GM18868 (cell line): Measurements from ENCODE around the gene SBNO2.

Source experiments
- ATAC-seq: cut with Tn5 transposase; IDR thresholded peaks from one replicate; pipeline ENCODE4 v1.9.1; 2021; ENCODE audit warnings: mild to moderate bottlenecking, moderate library complexity; ENCODE audit not compliant: unreplicated experiment

The SBNO2 gene

DNA sequence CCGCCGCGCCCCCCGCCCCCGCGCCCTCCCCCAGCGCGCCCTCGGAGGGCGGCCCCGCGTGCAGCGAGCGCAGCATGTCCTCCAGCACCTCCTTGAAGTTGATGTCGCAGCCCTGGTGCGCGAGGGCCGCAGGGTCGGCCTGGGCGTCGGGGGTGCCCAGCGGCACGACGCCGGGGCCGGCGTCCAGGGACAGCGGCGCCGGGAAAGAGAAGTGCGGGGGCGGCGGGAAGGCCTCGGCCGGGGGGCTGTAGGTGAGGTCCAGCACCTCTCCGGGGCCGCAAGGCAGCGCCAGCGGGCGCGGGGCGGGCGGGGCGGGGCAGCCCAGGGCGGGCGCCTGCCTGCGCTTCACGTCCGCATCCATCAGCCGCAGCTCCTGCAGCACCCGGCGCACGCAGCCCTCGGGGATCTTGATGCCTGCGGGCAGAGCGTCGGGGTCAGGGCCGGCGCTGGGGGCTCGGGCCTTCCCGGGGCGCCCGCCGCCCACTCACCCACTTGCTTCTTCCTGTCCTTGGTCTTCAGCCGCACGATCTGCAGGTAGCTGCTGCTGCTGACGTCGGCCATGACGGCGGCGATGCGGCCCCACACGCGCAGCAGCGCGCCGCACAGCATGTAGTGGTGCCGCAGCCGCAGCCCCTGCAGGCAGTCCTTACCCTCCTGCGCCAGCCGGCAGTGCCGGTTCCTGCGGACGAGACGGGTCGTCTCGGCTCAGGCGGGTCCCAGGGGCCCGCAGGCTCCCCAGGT is 65.6 kb downstream of the SBNO2 start:
- ATAC-seq = no peak

DNA sequence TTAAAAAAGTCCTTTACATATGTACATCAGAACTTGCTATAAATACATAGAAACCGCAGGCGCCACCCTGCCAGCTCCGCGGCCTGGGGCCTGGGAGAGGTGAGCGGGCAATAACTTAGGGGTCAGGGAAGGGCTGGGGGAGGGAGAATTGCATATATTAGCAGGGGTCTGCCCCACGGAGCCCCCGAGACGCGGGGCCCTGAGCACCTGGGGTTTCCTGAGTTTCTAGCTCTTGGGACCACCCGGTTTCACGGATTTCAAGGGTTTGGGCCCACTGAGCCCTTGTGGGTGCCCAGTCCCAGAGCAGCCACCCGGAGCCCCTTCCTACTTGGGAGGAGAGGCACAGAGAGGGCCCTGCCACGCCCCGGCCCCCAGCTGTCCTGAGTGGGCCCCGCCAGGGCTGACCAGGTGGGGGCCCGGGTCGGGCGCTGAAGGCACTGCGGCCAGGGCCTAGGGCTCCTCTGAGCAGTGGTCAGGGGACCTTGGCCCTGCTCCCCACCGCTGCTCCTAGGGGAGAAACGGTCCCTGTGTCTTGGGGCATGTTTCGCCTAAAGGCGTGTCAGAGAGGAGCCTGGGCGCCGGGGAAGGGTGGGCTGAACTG is 66.3 kb downstream of the SBNO2 start:
- no peak for ATAC-seq

DNA sequence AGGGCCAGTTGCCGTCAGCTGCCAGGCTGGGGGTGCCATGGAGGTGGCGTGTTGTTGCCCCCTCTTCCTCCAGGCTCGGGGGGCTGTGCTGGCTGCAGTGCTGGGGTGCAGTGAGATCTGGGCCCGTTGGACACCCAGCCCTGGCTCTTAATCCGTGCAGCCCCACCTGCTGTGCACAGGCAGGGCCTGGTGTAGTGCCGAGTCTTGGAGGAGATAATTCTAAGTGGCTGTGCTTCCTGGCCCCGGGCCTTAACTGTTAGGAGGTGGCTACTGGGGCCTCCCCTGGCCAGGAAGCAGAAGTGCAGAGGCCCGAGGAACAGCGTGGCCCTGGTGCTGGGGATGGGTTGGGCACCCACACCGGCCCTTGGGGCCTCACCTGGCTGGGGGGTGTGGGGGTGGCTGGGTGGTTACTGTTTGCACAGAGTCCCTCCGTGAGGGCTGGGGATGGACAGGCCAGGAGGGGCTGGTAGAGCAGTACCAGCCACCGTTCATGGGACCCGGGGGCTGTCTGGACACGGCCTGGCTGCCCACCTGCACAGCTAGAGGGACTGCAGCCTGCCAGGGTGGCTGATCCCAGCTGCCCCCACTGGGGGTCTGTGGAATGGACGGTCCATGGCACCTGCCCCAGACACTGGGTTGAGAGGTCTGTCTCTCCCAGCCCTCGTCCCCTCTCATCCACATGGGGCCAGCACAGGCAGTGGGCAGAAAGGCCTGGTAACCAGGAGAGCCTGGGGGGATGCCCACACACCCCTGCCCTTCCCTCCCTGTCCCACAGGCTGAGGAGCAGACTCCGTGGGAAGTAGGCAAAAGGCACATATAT is 67.0 kb downstream of the SBNO2 start:
- ATAC-seq = no peak

GRCh38 chr19:1105873-1106840 is 67.9 kb downstream of the SBNO2 start:
- ATAC-seq = no peak

GRCh38 chr19:1105008-1105872 is 68.8 kb downstream of the SBNO2 start:
- no peak for ATAC-seq

GRCh38 chr19:1104311-1105007 is 69.6 kb downstream of the SBNO2 start:
- ATAC-seq = peak; percentile 29

DNA sequence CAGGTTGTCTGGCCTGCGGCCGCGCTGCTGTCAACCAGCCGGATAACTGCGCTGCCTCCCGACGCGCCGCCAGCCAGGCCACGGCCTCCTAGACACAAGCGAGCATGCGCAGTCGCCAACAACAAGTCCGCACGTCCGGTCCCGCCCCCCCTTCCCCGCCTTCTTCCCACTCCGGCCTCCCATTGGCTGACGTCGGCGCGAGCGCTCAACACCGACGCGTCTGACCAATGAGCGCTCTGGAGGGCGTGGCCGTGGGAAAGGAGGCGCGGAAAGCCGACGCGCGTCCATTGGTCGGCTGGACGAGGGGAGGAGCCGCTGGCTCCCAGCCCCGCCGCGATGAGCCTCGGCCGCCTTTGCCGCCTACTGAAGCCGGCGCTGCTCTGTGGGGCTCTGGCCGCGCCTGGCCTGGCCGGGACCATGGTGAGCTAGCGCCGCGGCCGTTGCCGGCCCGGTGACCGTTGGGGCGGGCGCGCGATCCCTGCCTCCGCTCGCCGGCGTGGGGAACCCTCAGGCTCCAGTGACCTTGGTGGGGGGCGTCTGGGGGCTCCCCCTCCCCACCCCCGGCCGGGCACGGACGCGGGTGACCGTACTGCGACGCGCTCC is 70.3 kb downstream of the SBNO2 start, which contains the start of gene GPX4:
GPX4 (plus strand) TSS at position 287 of the 603 bp plus-strand sequence; CDS start at position 337, 50 bp downstream.
- ATAC-seq = peak; percentile 71

DNA sequence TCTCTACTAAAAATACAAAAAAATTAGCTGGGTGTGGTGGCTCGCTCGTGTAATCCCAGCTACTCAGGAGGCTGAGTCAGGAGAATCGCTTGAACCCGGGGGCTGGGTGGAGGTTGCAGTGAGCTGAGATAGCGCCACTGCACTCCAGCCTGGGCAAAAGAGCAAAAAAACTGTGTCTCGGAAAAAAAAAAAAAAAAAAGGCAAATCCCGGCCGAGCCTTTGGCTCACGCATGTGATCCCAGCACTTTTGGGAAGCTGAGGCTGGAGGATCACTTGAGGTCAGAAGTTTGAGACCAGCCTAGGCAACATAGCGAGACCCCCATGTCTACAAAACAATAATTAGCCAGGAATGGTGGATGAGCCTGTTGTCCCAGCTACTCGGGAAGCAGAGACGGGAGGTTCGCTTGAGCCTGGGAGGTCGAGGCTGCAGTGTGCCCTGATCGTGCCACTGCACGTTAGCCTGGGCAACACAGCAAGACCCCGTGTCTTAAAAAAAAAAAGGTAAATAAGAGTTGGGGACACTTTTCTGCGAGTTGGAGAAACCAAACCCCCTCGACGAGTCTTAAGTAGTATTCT is 70.8 kb downstream of the SBNO2 start:
- ATAC-seq = no peak

- ATAC-seq = no peak
Observed at GRCh38 chr19:1102407-1103131, 71.5 kb downstream of the SBNO2 start.

GRCh38 chr19:1101337-1101698 is 72.8 kb downstream of the SBNO2 start:
- ATAC-seq = no peak

DNA sequence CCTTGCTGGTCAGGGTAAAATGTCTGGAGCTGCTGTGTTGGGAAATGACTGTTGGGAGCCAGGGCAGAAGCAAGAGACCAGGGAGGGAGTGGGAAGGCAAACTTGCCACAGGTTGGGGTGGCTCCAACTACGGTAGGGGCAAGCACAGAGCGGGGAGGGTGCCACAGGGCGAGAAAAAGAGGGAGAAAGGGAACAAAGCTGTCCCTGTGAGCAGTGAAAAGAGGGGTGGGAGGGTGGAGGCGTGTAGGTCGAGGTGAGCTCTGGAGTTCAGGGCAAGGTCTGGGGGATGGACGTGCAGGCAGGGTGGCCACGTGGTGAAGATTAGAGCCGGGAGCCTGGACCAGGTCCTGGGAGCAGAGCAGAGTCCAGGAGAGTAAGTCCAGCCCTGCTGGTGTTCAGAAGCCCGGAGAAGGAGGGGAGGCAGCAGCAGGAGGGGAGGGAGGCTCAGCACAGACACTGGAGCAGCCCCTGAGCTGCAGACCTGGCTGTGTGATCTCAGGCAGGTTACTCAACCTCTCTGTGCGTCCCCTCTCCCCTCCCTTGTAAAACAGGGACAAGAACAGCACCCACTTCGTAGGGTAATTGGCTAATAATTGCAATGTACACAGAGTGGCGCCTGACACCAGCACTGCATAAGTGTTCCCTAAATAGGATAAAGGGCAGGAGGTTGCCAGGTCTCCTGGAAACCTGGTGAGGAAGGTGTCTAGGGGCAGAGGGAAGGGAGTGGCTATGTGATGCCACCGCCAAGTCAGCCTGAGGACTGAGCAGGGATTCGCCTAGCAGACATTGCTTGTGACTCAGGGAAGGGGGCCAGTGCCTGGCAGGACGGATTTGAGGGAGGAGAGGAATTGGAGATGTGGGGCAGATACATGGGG is 75.7 kb downstream of the SBNO2 start:
- no peak for ATAC-seq

DNA sequence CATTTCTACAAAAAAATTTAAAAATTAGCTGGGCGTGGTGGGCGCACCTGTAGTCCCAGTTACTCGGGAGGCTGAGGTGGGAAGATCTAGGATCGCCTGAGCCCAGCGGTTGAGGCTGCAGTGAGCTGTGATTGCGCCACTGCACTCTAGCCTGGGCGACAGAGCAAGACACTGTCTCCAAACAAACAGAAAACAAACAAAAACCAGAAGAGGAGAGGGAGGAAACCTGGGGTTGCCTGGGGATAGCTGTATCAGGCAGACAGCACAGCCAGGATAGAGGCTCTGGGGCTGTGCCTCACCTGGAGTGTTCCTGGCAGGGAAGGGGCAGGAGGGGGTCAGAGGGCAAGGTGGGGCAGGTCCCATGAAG is 76.3 kb downstream of the SBNO2 start:
- ATAC-seq = no peak

- ATAC-seq = peak; percentile 82
Observed at GRCh38 chr19:1094978-1095701, 78.9 kb downstream of the SBNO2 start, which contains the start of gene POLR2E. POLR2E (minus strand) TSS chr19:1095375; CDS start chr19:1095315, 60 bp downstream.

DNA sequence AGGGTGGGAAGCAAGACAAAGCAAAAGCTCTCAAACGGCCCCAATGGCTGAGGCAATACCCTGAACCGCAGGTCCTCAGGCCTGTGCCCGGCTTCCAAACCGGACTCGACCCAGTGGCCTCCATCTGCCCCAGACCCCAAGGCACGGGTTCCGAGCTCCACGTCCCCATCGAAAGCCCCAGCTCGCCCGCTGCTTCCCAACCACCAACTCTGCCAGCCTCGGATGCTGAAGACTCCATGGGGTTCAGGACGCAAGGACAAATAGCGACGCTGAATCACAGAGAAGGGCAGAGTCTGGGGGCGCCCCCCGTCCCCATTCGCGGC is 79.5 kb downstream of the SBNO2 start:
- no peak for ATAC-seq

GRCh38 chr19:1093811-1094553 is 80.1 kb downstream of the SBNO2 start:
- no peak for ATAC-seq
